H9 (cell line): ENCODE results near the gene ZBTB16. TPM values are rescaled to one million over a fixed set of nuclear protein-coding genes. Genes with fewer than 3 reads are reported as not detected.

Experiments
- DNase-seq: peaks from one replicate; pipeline ENCODE4 v3.0.0-alpha.2; 2017
- H2AFZ ChIP-seq: one replicate; pipeline ENCODE4 v1.6.1; 2013; ENCODE audit warnings: mild to moderate bottlenecking, low read length, control low read depth, moderate library complexity
- H2AK5ac ChIP-seq: 2 replicates; pipeline ENCODE4 v1.6.1; 2013; ENCODE audit warnings: low read length, control low read depth, mixed read lengths; ENCODE audit not compliant: insufficient read length
- H2BK120ac ChIP-seq: one replicate; pipeline ENCODE4 v1.6.1; 2013; ENCODE audit warnings: low read depth, mild to moderate bottlenecking, low read length, control low read depth, inconsistent platforms; ENCODE audit not compliant: poor library complexity, severe bottlenecking
- H2BK12ac ChIP-seq: 2 replicates; pipeline ENCODE4 v1.6.1; 2013; ENCODE audit warnings: low read length, control low read depth, mixed read lengths, low read depth; ENCODE audit not compliant: insufficient read length
- H2BK15ac ChIP-seq: 2 replicates; pipeline ENCODE4 v1.6.1; 2013; ENCODE audit warnings: low read depth, low read length, control low read depth
- H2BK20ac ChIP-seq: one replicate; pipeline ENCODE4 v1.6.1; 2013; ENCODE audit warnings: low read depth, mild to moderate bottlenecking, low read length, control low read depth, inconsistent platforms; ENCODE audit not compliant: poor library complexity, severe bottlenecking
- H2BK5ac ChIP-seq: 2 replicates; pipeline ENCODE4 v1.6.1; 2013; ENCODE audit warnings: low read length, control low read depth, mixed read lengths; ENCODE audit not compliant: insufficient read length
- H3K14ac ChIP-seq: 2 replicates; pipeline ENCODE4 v1.6.1; 2013; ENCODE audit warnings: low read length, control low read depth; ENCODE audit not compliant: insufficient read depth
- H3K18ac ChIP-seq: 2 replicates; pipeline ENCODE4 v1.6.1; 2013; ENCODE audit warnings: low read depth, mild to moderate bottlenecking, mixed read lengths, low read length, control low read depth; ENCODE audit not compliant: insufficient read length
- H3K23ac ChIP-seq: 2 replicates; pipeline ENCODE4 v1.6.1; 2013; ENCODE audit warnings: low read length, control low read depth, mixed read lengths, low read depth; ENCODE audit not compliant: insufficient read length
- H3K23me2 ChIP-seq: 2 replicates; pipeline ENCODE4 v1.6.1; 2013; ENCODE audit warnings: low read depth, mild to moderate bottlenecking, mixed read lengths, low read length, control low read depth; ENCODE audit not compliant: insufficient read length, poor library complexity, severe bottlenecking
- H3K27ac ChIP-seq: 2 replicates; pipeline ENCODE4 v1.5.1; 2013; ENCODE audit warnings: low read length, control low read depth, mixed read lengths, low read depth; ENCODE audit not compliant: insufficient read length
- H3K27me3 ChIP-seq: 2 replicates; pipeline ENCODE4 v1.6.1; 2013; ENCODE audit warnings: low read length, control low read depth, inconsistent platforms; ENCODE audit not compliant: insufficient read depth
- H3K4ac ChIP-seq: 2 replicates; pipeline ENCODE4 v1.6.1; 2013; ENCODE audit warnings: low read depth, mild to moderate bottlenecking, control low read depth, inconsistent platforms, low read length, moderate library complexity
- H3K4me1 ChIP-seq: 2 replicates; pipeline ENCODE4 v1.6.1; 2013; ENCODE audit warnings: low read length, control low read depth, inconsistent platforms; ENCODE audit not compliant: insufficient read depth
- H3K4me2 ChIP-seq: 2 replicates; pipeline ENCODE4 v1.6.1; 2013; ENCODE audit warnings: low read length, control low read depth, mixed read lengths; ENCODE audit not compliant: insufficient read length, insufficient read depth
- H3K56ac ChIP-seq: 2 replicates; pipeline ENCODE4 v1.6.1; 2013; ENCODE audit warnings: low read depth, mild to moderate bottlenecking, mixed read lengths, low read length, control low read depth; ENCODE audit not compliant: insufficient read length
- H3K79me1 ChIP-seq: 2 replicates; pipeline ENCODE4 v1.6.1; 2013; ENCODE audit warnings: low read depth, mild to moderate bottlenecking, moderate library complexity, low read length, control low read depth, inconsistent platforms; ENCODE audit not compliant: insufficient read depth, poor library complexity, severe bottlenecking
- H3K79me2 ChIP-seq: 2 replicates; pipeline ENCODE4 v1.6.1; 2013; ENCODE audit warnings: low read length, control low read depth, inconsistent platforms; ENCODE audit not compliant: insufficient read depth
- H3K9ac ChIP-seq: 2 replicates; pipeline ENCODE4 v1.6.1; 2013; ENCODE audit warnings: low read length, control low read depth, mixed read lengths; ENCODE audit not compliant: insufficient read length; ENCODE audit errors: extremely low read depth
- H3K9me3 ChIP-seq: one replicate; pipeline ENCODE4 v1.6.1; 2013; ENCODE audit warnings: low read depth, low read length, inconsistent platforms; ENCODE audit not compliant: control insufficient read depth
- H3T11ph ChIP-seq: one replicate; pipeline ENCODE4 v1.6.1; 2013; ENCODE audit warnings: mild to moderate bottlenecking, low read length, control low read depth, inconsistent platforms
- H4K20me1 ChIP-seq: one replicate; pipeline ENCODE4 v1.6.1; 2013; ENCODE audit not compliant: control insufficient read depth, insufficient read length, insufficient read depth
- H4K5ac ChIP-seq: 2 replicates; pipeline ENCODE4 v1.6.1; 2013; ENCODE audit warnings: low read depth, mild to moderate bottlenecking, mixed read lengths, low read length, control low read depth; ENCODE audit not compliant: insufficient read length
- H4K8ac ChIP-seq: replicated peaks from 2 replicates; pipeline ENCODE4 v1.6.1; 2013; ENCODE audit warnings: low read length, control low read depth, mixed read lengths, low read depth; ENCODE audit not compliant: insufficient read length
- H4K91ac ChIP-seq: 2 replicates; pipeline ENCODE4 v1.6.1; 2013; ENCODE audit warnings: low read depth, mild to moderate bottlenecking, moderate library complexity, mixed read lengths, low read length, control low read depth; ENCODE audit not compliant: insufficient read length
- H3K27ac Mint-ChIP-seq, 3 experiments: 2 replicates in 2 of 3; 3 replicates in 1 of 3; pipeline ENCODE4 v1.8.0; 2020 to 2021; ENCODE audit warnings: mixed read lengths in 3 of 3, mild to moderate bottlenecking in 1 of 3, moderate library complexity in 1 of 3
- H3K27me3 Mint-ChIP-seq: 2 replicates; pipeline ENCODE4 v1.8.0; 2021; ENCODE audit warnings: low read depth, mild to moderate bottlenecking, moderate library complexity, mixed read lengths
- H3K36me3 Mint-ChIP-seq, 3 experiments: 2 replicates in 2 of 3; 3 replicates in 1 of 3; pipeline ENCODE4 v1.8.0; 2020 to 2021; ENCODE audit warnings: low read depth in 3 of 3, mixed read lengths in 3 of 3; ENCODE audit not compliant: insufficient read depth in 1 of 3
- H3K4me1 Mint-ChIP-seq, 2 experiments: 2 replicates each; pipeline ENCODE4 v1.8.0; 2020; ENCODE audit warnings: mixed read lengths in 2 of 2
- H3K4me3 Mint-ChIP-seq, 2 experiments: 2 replicates in 1 of 2; 3 replicates in 1 of 2; pipeline ENCODE4 v1.8.0; 2020 to 2021; ENCODE audit warnings: mild to moderate bottlenecking in 2 of 2, mixed read lengths in 2 of 2, moderate library complexity in 1 of 2
- H3K9me3 Mint-ChIP-seq, 2 experiments: 2 replicates in 1 of 2; 3 replicates in 1 of 2; pipeline ENCODE4 v1.8.0; 2020; ENCODE audit warnings: mild to moderate bottlenecking in 2 of 2, mixed read lengths in 2 of 2, moderate library complexity in 1 of 2
- CTCF ChIP-seq: fragments of 200-600 bp; sonication (generic); conservative IDR thresholded peaks from 3 replicates; pipeline ENCODE4 v1.8.0; 2021; ENCODE audit warnings: antibody characterized with exemption, mild to moderate bottlenecking
- WGBS: extraction: QIAGEN DNeasy Blood & Tissue Kit; methylation state at CpG from one replicate; pipeline ENCODE4 v1.1.7; 2013; ENCODE audit warnings: missing lambda C conversion rate, low lambda C conversion rate, mixed read lengths; ENCODE audit not compliant: insufficient read length; ENCODE audit errors: extremely low coverage; 5-methylcytosine and 5-hydroxymethylcytosine counted together
- total RNA-seq: library from RNA; stranded (reverse); gene quantifications from 2 replicates; pipeline ENCODE4 v1.2.1, GENCODE V29; 2021

ZBTB16 gene
- total RNA-seq, 1 experiment from 2014 or later, result not detected

DNA sequence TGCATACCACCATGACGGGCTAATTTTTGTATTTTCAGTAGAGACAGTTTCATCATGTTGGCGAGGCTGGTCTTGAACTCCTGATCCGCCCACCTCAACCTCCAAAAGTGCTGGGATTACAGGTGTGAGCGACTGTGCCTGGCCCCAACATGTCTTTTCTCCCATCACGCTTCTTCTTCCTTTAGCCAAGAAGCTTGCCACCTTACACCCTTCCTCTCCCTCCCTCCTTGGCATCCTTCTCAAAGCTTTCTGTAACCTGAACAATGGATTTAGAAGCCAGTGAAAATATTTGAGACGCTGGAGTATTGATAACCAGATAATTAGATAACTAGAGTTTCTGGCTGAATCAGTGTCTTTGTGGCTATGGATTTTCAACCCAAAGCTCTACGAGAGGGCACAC lies 225.4 kb downstream of the ZBTB16 start:
- H3K4me2 ChIP-seq, result no peak overlapping the region
- no peak overlapping the region for H3K23ac ChIP-seq
- H3K27ac Mint-ChIP-seq, result no peak overlapping the region
- no peak for DNase-seq
- H3K9me3 Mint-ChIP-seq, result no peaks in the 10 kb centered on the region
- no peak overlapping the region for H3T11ph ChIP-seq
- H3K4me3 Mint-ChIP-seq, result no peak overlapping the region
- H2AK5ac ChIP-seq, result no peak overlapping the region
- H4K8ac ChIP-seq, result no peak overlapping the region
- no peak overlapping the region for H2BK120ac ChIP-seq
- H3K9me3 ChIP-seq, result no peaks in the 10 kb centered on the region
- H2BK5ac ChIP-seq, result no peak overlapping the region
- H4K20me1 ChIP-seq, result no peaks in the 10 kb centered on the region
- no peaks in the 10 kb centered on the region; the same call in 1 of the 2 replicates for H3K27me3 Mint-ChIP-seq
- peaks cover 7 to 20% of the 10 kb centered on the region in 2 experiments; a peak in 3 of 4 replicates for H3K4me1 Mint-ChIP-seq
- no peak overlapping the region for H3K56ac ChIP-seq
- H3K14ac ChIP-seq, result no peak overlapping the region
- no peak overlapping the region for H3K18ac ChIP-seq
- no peaks in the 10 kb centered on the region; the same call in 1 of the 2 replicates for H3K4me1 ChIP-seq
- no CpG with 5 or more reads among the region's 7 CpGs for WGBS
- no peak overlapping the region for H4K91ac ChIP-seq
- no peaks in the 10 kb centered on the region for H3K23me2 ChIP-seq
- H4K5ac ChIP-seq, result no peak overlapping the region
- H3K4ac ChIP-seq, result no peak overlapping the region
- no peak overlapping the region for H3K27ac ChIP-seq
- TF ChIP-seq CTCF, result no peak
- no peaks in the 10 kb centered on the region for H3K79me2 ChIP-seq
- no peaks in the 10 kb centered on the region for H3K27me3 ChIP-seq
- H2BK20ac ChIP-seq, result no peak overlapping the region
- H2BK12ac ChIP-seq, result no peak overlapping the region
- H2AFZ ChIP-seq, result no peak overlapping the region
- H3K9ac ChIP-seq, result no peak overlapping the region
- H2BK15ac ChIP-seq, result no peak overlapping the region
- H3K79me1 ChIP-seq, result no peaks in the 10 kb centered on the region
- no peaks in the 10 kb centered on the region for H3K36me3 Mint-ChIP-seq
